Stimulated activated CD4-positive, alpha-beta T cell treated with anti-CD3 and anti-CD28 coated beads, Interleukin-15, amount 100 ng/mL, for 1 hour (primary cell): ENCODE data around the gene BCL2L1.
"Not testable (repeated sequence)": the region's sequence is repeated elsewhere in the genome, so short reads cannot be mapped to it uniquely, and the experiment has no call there.

Experiments used
- DNase-seq, 2 donors: peaks; one replicate each; pipeline ENCODE4 v3.0.0-alpha.2; 2020; ENCODE audit warnings: low read depth in 1 of 2, low spot score in 1 of 2

The BCL2L1 gene

GRCh38 chr20:31722257-31723068 is at the start of gene BCL2L1:
Gene BCL2L1, minus strand, starts transcription at chr20:31722868. Its CDS starts 650 bp downstream, at chr20:31722218.
- DNase-seq: peak; percentile 51 to 66

GRCh38 chr20:31770243-31770642 is 47.6 kb upstream of the BCL2L1 start:
- no peak for DNase-seq

GRCh38 chr20:31769681-31770080 is 47.0 kb upstream of the BCL2L1 start:
- DNase-seq: no peak

DNA sequence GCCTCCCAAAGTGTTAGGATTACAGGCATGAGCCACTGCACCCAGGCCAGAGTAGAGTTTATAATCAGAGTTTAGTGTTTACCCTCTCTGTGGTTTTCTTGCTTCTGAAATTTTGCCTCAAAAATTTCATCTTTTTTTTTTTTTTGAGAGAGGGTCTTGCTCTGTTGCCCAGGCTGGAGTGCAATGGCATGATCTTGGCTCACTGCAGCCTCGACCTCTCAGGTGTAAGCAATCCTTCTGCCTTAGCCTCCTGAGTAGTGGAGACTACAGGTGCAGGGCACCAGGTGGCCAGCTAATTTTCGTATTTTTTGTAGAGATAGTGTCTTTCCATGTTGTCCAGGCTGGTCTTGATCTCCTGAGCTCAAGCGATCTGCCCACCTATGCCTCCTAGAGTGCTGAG is 45.1 kb upstream of the BCL2L1 start:
- DNase-seq: no peak

DNA sequence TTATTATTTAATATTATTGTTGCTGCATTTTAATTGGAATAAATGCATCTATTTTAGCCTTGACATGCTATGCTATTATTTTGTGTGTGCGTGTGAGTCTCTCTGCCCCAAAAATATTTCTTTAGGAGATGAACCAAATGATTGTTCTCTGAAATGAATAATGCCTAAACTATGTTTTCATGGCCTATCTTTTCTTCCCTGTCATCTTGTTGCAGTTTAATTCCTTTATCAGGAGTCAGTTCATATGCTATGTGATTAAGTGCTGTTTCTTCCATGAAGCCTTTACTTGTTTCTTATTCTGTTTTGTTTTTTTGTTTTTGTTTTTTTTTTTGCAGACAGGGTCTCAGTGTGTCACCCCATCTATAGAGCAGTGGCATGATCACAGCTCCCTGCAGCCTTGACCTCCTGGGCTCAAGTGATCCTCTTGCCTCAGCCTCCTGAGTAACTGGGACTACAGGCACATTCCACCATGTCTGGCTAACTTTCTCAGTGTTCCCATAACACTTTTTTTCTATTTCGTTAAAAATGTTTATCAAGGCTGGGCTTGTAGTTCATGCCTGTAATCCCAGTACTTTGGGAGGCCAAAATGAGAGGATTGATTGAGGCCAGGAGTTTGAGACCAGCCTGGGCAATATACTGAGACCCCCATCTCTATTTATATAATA is 42.1 kb upstream of the BCL2L1 start:
- no peak for DNase-seq

- no peak for DNase-seq
Observed at GRCh38 chr20:31760519-31761240, 38.0 kb upstream of the BCL2L1 start.

GRCh38 chr20:31759836-31760518 is 37.3 kb upstream of the BCL2L1 start:
- DNase-seq: no peak

DNA sequence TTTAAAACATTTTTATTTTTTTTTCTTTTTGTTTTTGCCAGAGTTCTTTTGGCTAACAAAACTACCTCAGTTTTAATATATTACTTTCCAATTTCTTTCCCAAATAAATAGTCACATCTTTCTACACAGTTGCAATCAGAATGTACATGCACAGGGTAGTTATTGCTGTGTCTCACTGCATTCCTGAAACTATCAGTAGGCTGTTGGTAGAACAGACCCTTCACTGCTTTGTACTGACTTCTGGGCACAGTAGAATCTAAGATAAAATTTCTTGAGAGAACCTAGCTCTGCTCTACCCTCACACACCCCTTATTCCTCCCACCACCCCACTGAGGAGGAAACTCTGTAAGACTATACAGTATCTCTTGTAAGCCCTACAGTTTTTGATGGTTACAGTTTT is 36.3 kb upstream of the BCL2L1 start:
- DNase-seq: no peak

- no peak for DNase-seq
Observed at GRCh38 chr20:31758521-31758920, 35.9 kb upstream of the BCL2L1 start.

- no peak for DNase-seq
Observed at GRCh38 chr20:31757254-31757653, 34.6 kb upstream of the BCL2L1 start.

DNA sequence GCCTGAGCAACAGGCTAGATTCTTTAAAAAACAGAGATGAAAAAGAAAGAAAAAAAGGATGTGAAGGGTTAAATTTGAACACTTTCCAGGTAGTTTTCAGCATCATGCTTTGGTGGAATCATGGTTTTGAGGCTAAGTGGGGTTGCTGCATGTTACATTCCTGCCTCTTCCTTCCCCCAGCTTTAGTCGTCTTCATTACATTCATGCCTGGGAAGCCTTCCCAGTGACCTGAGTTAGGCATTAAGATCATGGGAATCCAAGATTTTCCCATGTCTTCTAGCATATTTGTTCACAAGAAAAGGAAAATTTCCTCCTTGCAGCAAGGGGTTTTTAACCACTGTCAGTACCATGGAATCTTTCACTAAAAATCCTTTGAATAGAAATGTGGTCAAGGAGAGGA is 28.5 kb upstream of the BCL2L1 start:
- DNase-seq: no peak

DNA sequence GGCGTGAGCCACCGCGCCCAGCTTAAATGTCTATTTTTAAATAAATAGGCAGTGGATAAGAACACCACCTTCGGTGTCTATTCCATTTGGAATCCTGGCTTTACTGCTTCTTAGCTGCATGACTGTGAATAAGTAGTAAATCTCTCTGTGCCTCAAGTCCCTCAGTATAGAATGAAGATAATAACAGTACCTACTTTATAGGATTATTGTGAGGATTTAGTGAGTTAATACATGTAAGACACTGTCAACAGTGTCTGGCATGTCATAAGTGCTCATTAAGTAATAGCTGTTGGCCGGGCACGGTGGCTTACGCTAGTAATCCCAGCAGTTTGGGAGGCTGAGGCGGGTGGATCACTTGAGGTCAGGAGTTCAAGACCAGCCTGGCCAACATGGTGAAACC is 26.6 kb upstream of the BCL2L1 start:
- DNase-seq: no peak

- DNase-seq: no peak
Observed at GRCh38 chr20:31747640-31748039, 25.0 kb upstream of the BCL2L1 start.

DNA sequence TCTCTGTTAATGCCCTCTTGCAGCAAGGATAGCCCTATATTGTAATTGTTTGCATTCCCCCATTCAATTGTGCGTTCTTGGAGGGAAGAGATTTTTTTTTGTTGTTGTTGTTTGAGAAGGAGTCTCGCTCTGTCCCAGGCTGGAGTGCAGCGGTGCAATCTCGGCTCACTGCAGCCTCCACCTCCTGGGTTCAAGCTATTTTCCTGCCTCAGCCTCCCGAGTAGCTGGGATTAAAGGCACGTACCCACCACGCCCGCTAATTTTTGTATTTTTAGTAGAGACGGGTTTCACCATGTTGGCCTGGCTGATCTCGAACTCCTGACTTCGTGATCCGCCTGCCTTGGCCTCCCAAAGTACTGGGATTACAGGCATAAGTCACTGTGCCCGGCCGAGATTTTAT is 24.4 kb upstream of the BCL2L1 start:
- not testable (repeated sequence) for DNase-seq

DNA sequence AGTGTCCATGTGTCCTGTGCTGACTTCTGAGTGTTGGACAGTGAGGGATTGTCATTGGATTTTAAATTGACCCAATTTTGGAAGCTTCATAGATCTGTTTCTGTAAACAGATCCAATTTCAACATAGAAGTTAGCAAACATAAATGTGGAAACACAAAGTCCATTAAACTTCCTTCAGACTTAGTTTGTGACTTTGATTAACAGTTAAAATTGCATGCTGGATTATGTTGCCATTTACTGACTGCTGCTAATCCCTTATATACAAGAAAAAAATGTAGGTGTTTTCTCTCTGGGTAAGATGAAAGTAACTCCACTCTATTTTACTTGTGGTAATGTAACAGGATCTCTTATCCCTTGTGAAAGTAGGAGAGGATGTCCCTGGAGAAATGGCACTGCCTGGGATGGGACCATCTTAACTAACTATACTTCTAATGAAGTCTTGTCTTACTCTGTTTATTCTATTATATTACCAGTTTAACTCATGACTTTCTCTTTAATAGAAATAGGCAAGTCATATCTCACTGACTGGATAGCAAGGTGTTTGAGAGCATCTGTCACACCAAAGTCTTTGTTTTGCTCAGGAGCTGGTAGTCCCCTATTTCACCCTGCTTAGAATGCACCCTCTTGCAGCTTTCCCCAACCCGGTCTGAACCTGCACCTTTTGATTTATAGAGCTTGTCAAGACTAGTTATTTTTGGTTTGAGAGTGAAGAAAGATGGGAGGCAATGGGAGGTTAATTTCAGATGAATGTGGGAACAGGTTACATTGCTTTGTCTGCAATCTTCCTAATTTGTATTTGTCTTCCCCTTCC is 23.6 kb upstream of the BCL2L1 start:
- no peak for DNase-seq

DNA sequence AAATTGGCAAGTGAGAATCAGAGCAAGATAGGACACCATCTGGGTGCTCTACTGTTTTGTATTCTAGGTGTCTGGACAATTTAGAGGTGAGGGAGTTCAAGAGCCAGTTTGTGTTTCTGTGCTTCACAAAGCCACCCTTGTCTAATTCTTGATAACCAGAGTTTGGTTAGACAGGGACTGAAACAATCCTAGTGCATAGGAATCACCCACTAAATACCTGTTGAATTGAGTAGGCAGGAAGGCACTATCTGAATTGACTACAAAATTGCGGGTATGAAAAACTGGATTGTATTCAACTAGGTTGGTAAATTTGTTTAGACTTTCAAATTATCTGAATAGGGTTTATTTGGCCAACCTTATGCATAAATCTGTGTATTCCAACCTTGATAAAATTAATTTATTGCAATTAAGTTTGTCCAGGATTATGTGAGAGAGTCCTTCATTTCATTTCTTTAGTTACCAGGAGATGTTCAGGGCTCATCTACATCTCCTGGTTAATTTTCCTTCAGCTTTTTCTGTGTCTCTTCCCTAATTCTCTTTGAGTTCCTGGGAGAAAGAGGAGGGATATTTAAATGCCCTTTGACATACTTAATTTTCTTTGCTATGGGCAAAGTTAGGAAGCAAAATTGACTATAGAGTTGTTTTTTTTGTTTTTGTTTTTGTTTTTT is 18.1 kb upstream of the BCL2L1 start:
- DNase-seq: no peak

DNA sequence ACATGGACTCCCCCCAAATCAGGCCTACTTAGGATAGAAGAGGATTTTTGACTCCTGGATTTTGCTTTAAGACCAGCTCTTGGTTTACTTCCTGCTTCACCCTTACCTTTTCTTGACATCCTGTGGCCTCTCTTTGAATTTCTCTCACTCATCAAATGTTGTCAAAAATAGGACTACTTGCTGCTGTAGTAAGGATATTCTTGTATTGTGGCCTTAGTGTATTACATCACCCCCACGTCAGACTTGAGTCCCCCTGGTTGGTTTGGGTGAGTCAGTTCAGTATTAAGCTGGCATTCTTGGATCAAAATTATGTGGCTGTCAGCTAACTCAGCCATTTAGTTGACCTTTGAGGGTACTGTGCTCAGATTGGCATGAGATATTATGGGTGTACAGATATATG is 17.5 kb upstream of the BCL2L1 start:
- no peak for DNase-seq

DNA sequence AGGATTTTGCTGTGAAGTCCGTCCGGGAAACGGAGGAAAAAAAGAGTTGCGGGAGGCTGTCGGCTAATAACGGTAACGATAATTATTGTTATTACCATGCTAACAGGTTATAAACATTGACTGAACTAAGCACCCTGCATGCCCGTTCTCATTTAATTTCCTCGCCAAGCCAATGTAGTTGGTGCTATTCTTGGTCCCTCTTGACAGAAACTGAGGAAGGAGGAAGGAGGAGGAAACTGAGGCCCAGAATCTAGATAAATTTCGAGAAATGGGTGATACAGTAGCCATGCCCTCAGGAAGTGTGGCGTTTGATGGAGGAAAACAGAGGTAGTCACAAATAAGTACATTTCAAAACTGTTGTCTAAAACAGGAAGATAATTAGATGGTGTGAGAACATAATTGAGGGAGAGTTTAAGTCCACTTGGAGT is 16.9 kb upstream of the BCL2L1 start:
- DNase-seq: no peak

DNA sequence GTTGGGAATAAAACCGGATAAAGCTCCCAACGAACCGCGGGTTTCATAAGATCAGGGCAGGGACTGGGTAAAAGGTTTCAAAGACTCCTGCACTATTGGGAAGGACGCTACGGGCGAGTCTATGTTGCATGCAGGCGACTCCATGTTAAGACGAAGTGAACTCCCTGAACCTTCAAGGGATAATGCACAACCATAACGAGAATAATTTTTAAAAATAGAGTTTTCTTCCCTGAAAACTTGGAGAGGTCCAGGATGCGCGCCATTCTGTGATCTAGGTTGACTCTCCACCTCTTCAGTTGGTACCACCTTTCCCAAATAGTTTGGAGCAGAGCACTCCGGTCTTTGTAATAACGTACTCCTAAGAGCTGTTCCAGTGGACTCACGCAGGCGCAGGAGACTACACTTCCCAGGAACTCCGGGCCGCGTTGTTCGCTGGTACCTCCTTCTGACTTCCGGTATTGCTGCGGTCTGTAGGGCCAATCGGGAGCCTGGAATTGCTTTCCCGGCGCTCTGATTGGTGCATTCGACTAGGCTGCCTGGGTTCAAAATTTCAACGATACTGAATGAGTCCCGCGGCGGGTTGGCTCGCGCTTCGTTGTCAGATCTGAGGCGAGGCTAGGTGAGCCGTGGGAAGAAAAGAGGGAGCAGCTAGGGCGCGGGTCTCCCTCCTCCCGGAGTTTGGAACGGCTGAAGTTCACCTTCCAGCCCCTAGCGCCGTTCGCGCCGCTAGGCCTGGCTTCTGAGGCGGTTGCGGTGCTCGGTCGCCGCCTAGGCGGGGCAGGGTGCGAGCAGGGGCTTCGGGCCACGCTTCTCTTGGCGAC is 16.3 kb upstream of the BCL2L1 start, which contains the start of gene TPX2:
TSS of gene TPX2 (plus strand) at position 562 of the 821 bp plus-strand sequence. CDS start 18,187 bp downstream, outside the sequence.
- peak; percentile 60 to 69 for DNase-seq
